ENCODE measurements around the gene ETFB. TPM values are rescaled to one million over a fixed set of nuclear protein-coding genes. Genes with fewer than 3 reads are reported as not detected.

ETFB gene
- total and polyA plus RNA-seq, 4 donors, result 129 to 713 (median 467) TPM

- peak; percentile 56 for DNase-seq (ENCODE audit: low spot score)
- Histone ChIP-seq H3K27me3 (ENCODE audit: control insufficient read depth in 4 of 4, insufficient read depth in 4 of 4, low read length in 3 of 4) (no peaks in the 10 kb centered on the region), H3K4me3 (ENCODE audit: low read depth in 1 of 3, low read length in 3 of 3) (peak overlapping the region; percentile 67 to 98 (median 91)), H3K36me3 (ENCODE audit: control insufficient read depth in 4 of 4, insufficient read depth in 3 of 4, low read depth in 1 of 4, low read length in 3 of 4) (no peaks in the 10 kb centered on the region), H3K9ac (ENCODE audit: low read depth in 1 of 2, low read length in 2 of 2) (peak overlapping the region; percentile 100), H3K9me3 (ENCODE audit: control insufficient read depth in 4 of 4, low read length in 3 of 4) (no peaks in the 10 kb centered on the region), H3K4me1 (ENCODE audit: control insufficient read depth in 4 of 4, insufficient read depth in 4 of 4, low read length in 3 of 4) (peaks cover 2 to 50% (median 28%) of the 10 kb centered on the region in 4 donors), H3K27ac (ENCODE audit: low read depth in 1 of 2, low read length in 2 of 2) (peak overlapping the region; percentile 98 to 99)
- 12% methylated on average over 10 of the region's 10 CpGs for WGBS
- TF ChIP-seq RXRA (IDR thresholded peaks at IDR 0.05) (peak; percentile 32 to 42), YY1 (IDR thresholded peaks at IDR 0.05) (peak; percentile 67), RAD21 (IDR thresholded peaks at IDR 0.05) (peak; percentile 21 to 38), NR2F2 (IDR thresholded peaks at IDR 0.05) (no peak), SP1 (IDR thresholded peaks at IDR 0.05) (peak; percentile 61), HNF4G (IDR thresholded peaks at IDR 0.05) (no peak), FOXA2 (IDR thresholded peaks at IDR 0.05) (peak; percentile 6), ATF3 (IDR thresholded peaks at IDR 0.05) (no peak), ZBTB33 (IDR thresholded peaks at IDR 0.05) (no peak), REST (IDR thresholded peaks at IDR 0.05) (peak; percentile 54), TAF1 (conservative IDR thresholded peaks at IDR 0.05) (peak; percentile 86), HNF4A (conservative IDR thresholded peaks at IDR 0.05) (peak; percentile 50 to 55)
These were observed 800 bp downstream of the ETFB start for GRCh38 chr19:51365211-51365964.

GRCh38 chr19:51364200-51365106 lies 1.7 kb downstream of the ETFB start:
- peaks cover 2 to 50% (median 28%) of the 10 kb centered on the region in 4 donors for H3K4me1 ChIP-seq (ENCODE audit: control insufficient read depth in 4 of 4, insufficient read depth in 4 of 4, low read length in 3 of 4)
- no peaks in the 10 kb centered on the region for H3K27me3 ChIP-seq (ENCODE audit: control insufficient read depth in 4 of 4, insufficient read depth in 4 of 4, low read length in 3 of 4)
- no peaks in the 10 kb centered on the region for H3K9me3 ChIP-seq (ENCODE audit: control insufficient read depth in 4 of 4, low read length in 3 of 4)
- WGBS, result 58% methylated on average over 15 of the region's 15 CpGs
- no peaks in the 10 kb centered on the region for H3K36me3 ChIP-seq (ENCODE audit: control insufficient read depth in 4 of 4, insufficient read depth in 3 of 4, low read depth in 1 of 4, low read length in 3 of 4)
- peak overlapping the region in 2 of 3 donors; percentile 49 to 67 for H3K4me3 ChIP-seq (ENCODE audit: low read depth in 1 of 3, low read length in 3 of 3)
- TF ChIP-seq HNF4A (conservative IDR thresholded peaks at IDR 0.05), result no peak
- TF ChIP-seq FOXA1 (IDR thresholded peaks at IDR 0.05), result no peak
- peak; percentile 94 for TF ChIP-seq REST (IDR thresholded peaks at IDR 0.05)
- no peak for DNase-seq (ENCODE audit: low spot score)
- H3K27ac ChIP-seq (ENCODE audit: low read depth in 1 of 2, low read length in 2 of 2), result peak overlapping the region; percentile 91
- H3K9ac ChIP-seq (ENCODE audit: low read depth in 1 of 2, low read length in 2 of 2), result peak overlapping the region; percentile 69 to 87

All from liver (tissue), 9 donors.